Activated effector memory CD4-positive, alpha-beta T cell treated with anti-CD3 and anti-CD28 coated beads, Interleukin-2, amount 50 U/mL, for 16 hours (primary cell): ENCODE results near the gene GBX2.
A peak's percentile ranks its signal among the peaks of the same experiment; 100 is the strongest.
"Not testable (repeated sequence)": the region's sequence is repeated elsewhere in the genome, so short reads cannot be mapped to it uniquely, and the experiment has no call there.

Experiments
- DNase-seq: peaks from one replicate; pipeline ENCODE4 v3.0.0-alpha.2; 2020

Gene GBX2

DNA sequence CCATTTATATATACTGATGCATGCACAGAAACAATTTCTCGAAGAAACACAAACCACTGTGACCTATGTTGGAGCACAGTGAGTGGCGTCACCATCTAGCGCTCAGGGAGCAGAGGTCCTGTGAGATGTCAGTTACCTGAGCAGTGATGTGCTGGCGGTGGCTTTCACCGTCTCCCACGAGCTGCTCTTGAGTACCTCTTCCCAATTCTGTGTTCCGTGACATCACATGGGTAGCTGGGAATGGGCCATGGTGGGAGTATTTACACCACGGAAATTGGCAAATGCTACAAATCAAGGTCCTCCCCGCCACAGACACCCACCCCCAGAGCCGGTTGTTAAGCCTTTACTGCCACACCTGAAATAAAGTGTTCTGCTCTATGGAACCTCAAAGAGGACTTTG is 24.4 kb downstream of the GBX2 start:
- DNase-seq = no peak

DNA sequence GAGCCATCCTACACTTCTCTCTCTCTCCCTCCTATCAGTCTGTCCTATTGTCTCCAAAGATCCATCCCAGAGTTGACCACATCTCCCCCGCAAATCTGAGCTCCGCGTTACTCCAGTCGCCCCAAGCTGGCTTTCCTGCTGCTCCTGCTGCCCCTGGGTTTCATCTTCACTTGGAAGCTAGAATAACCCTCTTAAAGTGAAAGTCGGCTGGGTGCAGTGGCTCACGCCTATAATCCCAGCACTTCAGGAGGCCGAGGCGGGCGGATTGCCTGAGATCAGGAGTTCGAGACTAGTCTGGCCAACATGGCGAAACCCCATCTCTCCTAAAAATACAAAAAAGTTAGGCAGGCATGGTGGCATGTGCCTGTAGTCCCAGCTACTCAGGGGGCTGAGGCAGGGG is 26.6 kb downstream of the GBX2 start:
- DNase-seq = not testable (repeated sequence)

DNA sequence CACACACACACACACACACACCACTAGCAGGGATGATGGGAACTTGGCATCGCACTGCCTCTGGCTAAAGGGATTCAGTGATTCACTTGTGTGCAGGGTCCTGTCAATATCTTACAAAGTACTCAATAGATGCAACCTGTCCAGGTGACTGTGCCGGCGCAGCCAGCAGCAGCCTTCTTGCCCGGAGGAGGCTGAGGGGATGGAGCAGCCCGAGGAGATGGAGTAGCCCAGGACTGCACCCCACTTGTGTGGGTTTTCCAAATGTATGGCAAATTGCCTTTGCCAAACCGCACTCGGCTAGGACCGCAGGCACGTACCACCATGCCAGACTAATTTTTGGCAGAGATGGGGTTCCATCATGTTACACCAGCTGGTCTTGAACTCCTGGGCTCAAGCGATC is 31.1 kb downstream of the GBX2 start:
- no peak for DNase-seq

DNA sequence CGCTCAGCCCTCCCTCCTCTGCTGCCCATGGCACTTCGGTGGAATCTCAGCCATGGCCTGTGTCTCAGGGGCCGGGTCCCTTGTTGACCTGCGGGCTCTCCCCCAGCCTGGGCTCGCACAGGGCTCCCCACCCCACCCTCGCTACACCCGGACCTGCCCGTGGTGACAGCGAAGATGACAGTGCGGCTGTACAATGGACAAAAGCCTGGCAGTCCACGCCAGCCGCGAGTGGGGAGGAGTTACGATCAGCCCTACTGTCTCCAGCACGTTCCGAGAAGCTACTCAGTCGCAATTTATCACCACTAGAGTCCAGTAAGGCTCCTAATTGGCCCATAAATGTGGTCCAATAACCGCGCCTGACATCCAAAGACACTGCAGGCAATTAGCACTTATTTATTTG is 31.6 kb downstream of the GBX2 start:
- DNase-seq = no peak

DNA sequence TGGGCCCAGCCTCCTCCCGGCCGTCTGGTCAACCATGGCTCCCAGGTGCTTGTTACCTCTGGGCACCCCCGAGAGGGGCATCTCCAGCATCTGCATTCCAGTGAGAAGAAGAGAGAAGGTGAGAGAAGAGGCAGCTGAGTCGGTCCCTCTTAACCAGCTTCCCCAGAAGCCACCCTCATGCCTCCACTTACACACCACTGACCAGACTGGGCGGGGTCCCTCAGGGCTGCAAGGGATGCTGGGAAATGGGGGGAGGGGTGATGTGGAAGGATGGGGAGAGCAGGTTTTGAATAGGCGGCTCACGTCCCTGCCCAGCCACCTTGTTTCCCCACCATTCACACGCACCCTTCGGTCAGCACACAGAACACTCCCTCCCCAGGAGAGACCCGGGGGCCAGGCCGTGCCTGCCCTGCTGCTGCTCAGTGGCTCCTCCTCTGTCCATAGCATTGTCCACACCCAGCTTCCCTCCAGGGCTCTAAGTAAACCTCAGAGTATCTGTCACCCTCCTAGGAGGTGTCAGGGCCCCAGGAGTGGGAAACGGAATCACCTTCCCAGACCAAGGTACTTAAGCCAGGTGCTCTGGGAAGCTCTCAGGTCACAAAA is 34.7 kb downstream of the GBX2 start:
- no peak for DNase-seq

DNA sequence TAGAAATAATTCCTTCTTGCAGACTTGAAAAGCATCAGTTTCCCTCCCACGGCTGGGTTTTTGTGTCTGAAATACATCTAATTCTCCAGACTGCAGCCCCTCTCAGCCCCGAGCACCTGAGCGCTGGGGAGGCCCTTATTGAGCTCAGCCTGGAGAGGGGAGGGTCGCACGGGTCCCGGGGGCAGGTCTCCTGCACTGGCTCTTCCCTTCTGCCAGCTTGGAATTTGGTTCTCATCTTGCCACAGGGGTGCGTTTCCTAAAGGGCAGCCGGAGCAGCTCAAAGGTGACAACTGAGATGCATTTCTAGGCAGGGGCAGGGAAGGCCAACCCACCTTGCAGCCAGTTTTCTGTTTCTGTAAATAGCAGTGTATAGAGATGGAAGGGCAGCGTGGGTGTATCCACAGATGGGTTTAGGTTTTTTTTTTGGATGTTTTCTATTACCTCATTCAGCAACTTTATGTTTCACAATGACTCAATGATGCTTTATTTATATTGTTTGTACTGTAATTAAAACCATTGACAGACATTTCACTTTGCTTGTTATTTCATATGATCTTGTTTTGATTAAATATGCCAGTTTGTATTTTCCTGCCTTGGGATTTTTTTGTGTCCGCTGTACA is 37.0 kb downstream of the GBX2 start:
- no peak for DNase-seq

DNA sequence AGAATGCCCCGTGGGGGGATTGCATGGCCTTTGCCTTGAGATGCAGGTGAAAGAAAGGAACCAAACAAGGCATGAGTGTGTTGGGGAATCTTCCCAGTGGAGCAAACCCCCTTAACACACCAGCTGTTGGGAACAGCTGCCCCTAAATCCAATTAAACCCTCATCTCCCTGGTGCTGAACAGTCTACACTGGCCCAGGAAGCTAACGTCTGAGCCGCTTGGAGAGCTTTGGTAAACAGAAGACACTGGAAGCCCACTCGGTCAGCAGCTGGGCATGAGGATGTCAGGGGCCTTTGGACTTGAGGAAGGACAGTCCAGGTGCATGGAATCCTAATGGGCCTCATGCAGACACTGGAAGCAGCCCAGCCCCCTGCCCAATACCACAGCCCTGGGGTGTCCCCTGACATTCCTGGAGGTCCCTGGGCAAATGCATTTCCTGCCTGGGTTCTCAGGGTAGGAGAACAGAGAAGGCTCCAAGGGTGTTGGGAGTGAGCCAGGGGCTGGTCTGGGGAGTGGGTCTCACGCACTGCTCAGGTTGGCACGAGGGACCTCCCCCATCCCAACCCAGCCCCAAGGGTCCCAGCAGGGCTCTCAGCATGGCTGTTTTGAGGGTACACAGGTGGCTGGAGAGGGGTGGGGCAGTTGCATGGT is 37.7 kb downstream of the GBX2 start:
- DNase-seq = no peak

DNA sequence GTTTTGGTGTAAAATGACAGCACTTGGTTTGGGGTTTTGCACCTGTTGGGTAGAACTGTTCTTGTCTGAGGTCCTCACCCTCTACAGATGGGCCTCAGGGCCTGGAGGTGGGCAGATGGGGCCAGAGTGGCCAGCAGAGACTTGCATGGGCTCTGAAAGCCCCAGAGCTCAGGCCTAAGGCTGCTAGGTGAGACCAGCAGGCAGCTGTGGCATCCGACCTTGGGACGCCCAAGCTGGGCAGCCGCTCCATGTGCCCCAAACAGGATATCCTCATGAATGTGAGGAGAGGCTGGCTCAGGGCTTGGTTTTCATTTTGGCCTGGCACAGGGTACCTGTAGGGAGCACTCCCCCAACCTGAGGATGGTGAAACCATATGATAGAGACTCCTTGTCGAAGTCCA is 38.3 kb downstream of the GBX2 start:
- no peak for DNase-seq

DNA sequence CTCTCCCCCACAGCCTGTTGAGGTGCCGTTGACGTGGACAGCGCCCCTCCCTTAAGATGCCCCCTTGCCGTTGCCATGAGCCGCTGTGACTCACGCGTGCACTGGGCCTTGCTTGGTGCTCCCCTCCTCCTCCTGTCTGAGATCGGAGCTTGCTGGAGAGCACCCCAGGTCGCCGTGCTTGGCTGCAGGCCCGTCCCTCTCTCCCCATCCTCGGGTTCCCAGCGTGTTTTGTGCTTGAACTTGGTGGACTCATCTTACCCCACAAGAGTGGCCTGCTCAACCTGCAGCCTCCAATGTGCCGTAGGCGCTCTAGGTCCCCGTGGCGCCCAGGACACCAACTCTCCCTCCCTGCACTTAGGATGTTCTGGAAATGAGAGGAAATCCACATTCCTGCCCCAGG is 39.9 kb downstream of the GBX2 start:
- no peak for DNase-seq

DNA sequence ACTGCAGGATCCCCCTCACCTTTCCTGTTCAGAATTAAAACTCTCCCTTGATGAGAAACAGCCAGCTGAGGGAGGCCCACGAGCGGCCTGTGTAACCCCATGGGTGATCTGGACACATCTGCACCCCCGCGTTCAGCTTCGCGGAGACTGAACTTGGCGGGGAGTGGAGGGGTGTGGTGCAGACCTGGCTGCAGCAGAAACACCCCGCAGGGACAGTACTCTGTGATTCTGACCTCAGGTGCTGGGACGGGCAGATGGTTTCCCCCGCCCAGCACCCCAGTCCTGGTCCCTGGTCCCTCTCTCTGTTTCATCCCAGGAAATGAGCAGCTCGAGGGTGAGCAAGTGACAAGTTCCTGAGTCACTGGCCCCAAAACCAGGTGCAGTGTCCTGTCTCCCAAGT is 41.2 kb downstream of the GBX2 start:
- DNase-seq = peak; percentile 44

DNA sequence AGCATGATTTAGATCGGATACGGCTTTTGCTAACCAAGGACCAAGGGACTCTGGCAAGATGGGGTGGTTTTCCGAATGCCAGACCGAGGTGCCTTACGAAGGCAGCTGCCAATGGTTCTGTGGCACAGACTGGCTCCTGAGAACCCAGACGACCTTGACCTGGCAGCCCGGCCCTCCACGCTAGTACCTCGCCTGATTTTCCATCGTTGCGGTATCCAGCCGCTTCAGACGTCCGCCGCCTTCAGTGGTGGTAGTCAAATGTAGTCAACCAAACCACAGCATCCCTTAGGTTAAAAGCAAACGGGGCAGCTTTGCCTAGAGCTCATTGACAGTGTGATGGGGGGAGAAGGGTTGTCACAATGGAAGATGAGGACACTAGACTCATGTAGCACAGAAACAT is 42.6 kb downstream of the GBX2 start:
- DNase-seq = peak; percentile 56

DNA sequence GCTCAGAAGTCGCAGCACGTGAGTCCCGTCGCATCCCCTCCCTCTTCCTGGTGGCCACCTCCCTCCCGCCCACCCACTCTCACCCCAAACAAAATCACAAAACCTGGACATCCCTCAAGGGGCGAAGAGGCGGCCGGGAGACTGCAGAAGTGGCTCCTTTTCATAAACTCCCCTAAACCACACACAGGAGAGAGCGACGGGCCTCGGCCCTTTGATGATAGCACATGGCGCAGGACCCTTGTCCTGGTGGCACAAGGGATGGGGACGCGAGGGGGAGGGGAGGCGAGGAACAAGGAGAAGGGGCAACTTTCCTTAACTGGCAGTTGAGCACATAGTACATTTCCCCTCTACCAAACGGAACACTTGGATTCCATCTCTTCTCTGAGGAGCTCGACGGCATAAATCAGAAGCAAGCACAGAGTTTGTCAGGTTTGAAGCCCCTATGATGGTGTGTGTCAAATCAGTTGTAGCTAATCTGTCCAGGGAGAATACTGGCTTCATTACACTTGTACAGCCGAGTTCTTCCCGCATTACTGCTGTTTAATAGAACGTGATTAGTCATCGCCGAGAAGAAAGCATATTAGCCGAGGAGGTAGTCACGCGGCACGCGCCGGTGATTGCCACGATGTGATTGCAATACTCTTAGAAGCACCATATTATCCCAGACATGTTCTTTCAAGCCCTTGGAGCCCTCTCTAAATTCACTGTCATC is 43.8 kb downstream of the GBX2 start:
- DNase-seq = peak; percentile 39

DNA sequence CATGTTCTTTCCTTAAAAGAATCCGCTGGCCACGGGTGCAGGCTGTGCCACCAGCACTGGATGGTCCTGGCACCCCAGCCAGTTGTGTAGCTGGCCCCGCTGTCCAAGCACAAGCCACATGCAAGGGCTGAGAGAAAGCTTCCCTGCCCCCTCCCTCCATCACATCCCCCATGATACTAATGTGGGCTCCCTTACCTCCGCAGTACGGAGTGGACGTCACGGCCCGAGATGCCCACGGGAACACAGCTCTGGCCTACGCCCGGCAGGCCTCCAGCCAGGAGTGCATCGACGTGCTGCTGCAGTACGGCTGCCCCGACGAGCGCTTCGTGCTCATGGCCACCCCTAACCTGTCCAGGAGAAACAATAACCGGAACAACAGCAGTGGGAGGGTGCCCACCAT is 44.5 kb downstream of the GBX2 start:
- DNase-seq = peak; percentile 48

DNA sequence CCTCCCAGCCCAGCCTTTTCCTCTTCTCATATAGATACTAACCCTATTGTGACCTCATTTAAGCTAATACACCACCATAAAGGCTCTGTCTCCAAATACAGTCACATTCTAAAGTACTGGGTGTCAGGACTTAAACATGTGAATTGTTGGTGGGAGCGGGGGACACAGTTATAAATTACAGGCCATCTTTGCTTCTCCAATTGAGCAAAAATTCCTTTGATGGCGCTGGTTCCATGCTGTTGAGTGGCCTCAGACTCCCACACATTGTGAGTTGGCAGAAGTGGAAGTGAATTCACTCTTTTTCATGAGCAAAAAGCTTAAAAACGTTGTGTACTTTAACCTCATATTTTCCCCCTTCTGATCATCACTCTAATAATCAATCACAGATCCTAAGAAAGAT is 46.0 kb downstream of the GBX2 start:
- DNase-seq = no peak

DNA sequence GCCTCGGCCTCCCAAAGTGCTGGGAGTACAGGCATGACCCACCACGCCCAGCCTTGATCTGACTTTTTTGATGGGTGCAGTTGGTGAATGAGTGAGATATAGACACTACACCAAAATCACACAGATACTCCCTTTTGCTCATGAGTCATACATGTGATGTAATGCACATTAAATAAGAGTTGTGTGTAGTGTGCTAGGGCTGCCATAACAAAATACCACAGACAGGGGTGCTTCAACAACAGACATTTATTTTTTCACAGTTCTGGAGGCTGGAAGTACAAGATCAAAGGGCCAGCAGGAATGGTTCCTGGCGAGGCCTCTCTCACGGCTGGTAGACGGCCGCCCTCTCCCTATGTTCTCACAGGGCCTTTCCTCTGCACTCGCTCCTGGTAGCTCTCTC is 46.6 kb downstream of the GBX2 start:
- no peak for DNase-seq

DNA sequence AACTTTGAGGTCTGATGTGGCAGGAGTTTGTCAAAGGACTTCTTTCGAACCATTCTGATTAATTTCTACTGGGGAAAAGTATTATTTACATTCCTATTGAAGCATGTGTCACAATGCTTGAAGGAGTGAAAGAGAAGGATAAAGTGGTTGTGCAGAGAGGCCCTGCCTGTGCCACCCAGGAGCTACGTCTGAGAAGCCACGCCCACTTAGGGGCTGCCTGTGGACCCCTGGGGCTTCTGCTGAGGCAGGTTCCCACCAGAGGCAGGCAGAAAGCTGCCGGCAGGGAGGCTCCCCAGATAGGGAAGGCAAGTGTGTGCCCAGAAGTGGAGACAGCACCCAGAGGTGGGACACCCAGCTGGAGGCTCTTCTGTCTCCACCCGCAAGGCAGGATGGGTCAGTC is 47.4 kb downstream of the GBX2 start:
- no peak for DNase-seq

DNA sequence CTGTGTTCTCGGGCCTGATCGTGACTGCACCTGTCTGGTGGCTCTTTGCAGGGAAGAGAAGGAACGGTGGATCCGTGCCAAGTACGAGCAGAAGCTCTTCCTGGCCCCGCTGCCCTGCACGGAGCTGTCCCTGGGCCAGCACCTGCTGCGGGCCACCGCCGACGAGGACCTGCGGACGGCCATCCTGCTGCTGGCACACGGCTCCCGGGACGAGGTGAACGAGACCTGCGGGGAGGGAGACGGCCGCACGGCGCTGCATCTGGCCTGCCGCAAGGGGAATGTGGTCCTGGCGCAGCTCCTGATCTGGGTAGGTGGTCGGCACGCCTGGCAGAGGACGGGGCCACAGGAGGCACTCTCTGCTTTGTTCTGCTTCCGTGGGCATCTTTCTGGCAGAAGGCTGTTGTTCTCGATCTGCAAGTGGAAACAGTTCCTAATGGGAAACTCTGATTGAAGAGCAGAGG is 48.0 kb downstream of the GBX2 start:
- DNase-seq = peak; percentile 44

DNA sequence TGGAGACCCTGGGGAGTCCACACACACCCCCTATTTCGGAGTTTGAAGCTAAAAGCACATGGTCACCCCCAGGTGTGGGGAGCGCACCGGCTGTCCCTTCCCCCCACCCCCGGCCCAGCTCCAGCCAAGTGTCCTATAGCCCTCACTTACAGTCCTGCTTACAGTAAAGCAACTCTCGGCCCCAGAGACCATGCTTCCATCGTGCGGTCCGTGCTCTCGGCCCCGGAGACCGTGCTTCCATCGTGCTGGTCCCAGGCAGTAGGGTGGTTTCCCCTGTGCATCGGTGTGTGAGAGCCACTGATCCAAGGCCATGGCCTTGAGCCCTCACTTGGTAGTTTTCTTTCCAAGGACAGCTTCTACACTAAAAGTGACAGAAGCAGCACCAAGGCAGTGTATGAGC is 48.7 kb downstream of the GBX2 start:
- no peak for DNase-seq

DNA sequence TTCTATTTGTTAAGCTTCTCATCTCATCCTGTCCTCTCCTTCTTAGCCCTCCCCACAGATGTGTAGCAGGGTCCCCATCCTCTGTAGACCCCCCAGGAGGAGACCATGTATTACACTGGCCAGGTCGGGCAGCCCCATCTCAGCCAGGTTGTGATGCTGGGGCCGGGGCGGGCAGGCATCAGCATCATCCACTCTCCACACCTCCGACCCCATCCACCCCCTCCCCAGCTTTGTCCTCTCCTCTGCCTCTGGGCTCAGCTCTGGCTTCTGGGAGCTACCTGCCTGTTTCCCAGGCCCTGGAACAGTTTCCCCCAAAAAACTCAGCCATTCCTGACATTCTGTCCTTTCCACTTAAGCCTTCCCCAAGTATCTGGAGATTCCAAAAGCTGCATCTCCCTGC is 49.2 kb downstream of the GBX2 start:
- peak; percentile 38 for DNase-seq

DNA sequence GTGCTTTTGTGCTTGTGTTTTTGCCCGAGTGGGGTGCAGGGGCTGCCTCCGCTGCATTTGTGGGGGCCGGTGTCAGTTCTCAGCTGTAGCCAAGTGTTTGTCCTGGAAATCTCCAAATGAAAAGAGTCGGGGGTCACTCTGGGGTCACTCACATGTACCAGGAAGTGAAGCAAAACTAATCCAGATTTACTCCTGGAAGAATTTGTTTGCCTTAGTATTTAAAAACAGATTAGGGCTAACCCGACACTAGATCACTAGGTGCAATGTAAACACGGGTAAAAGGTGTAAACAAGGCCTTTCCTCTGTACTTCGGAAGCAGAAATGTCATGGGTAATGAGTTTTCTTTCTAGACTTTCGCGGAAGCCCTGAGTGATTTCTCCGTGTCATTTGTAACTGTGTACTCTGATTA is 50.3 kb downstream of the GBX2 start:
- no peak for DNase-seq

DNA sequence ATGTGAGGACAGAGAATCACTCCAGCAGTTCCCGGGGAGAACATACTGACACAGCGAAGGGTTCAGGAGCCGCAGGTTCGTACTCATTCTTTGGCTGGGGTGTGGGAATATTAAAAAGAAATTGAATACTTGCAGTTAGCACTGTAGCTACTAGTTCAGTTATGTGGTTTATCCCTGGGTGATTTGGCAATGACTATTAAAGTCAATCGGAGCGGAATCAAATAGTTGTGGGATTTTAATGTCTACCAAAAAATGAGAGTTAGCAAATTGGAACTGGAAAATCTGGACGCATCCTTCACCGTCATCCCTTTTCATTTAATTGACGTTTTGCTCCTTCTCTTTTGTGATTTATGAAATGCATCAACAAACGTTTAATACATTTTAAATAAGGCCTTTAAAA is 50.8 kb downstream of the GBX2 start:
- DNase-seq = no peak
